Measurements from ENCODE around the gene GJB5. TPM values are rescaled to one million over a fixed set of nuclear protein-coding genes. Genes with fewer than 3 reads are reported as not detected.
A peak's percentile ranks its signal among the peaks of the same experiment; 100 is the strongest.

The GJB5 gene
- total RNA-seq, 1 donor from 2014 or later = not detected

- peaks cover 80% of the 10 kb centered on the region for H3K27me3 ChIP-seq (ENCODE audit: low read depth)
- TF ChIP-seq, protein P1, sequence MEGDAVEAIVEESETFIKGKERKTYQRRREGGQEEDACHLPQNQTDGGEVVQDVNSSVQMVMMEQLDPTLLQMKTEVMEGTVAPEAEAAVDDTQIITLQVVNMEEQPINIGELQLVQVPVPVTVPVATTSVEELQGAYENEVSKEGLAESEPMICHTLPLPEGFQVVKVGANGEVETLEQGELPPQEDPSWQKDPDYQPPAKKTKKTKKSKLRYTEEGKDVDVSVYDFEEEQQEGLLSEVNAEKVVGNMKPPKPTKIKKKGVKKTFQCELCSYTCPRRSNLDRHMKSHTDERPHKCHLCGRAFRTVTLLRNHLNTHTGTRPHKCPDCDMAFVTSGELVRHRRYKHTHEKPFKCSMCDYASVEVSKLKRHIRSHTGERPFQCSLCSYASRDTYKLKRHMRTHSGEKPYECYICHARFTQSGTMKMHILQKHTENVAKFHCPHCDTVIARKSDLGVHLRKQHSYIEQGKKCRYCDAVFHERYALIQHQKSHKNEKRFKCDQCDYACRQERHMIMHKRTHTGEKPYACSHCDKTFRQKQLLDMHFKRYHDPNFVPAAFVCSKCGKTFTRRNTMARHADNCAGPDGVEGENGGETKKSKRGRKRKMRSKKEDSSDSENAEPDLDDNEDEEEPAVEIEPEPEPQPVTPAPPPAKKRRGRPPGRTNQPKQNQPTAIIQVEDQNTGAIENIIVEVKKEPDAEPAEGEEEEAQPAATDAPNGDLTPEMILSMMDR (IDR thresholded peaks at IDR 0.05; ENCODE audit: borderline replicate concordance) = no peak
- H3K27ac ChIP-seq (replicated peaks) = no peak overlapping the region
- intact Hi-C loops (cut with micrococcal nuclease) = no loop called here
- no peaks in the 10 kb centered on the region for H3K9me3 ChIP-seq (replicated peaks)
- H3K36me3 ChIP-seq = no peaks in the 10 kb centered on the region
- peaks cover 14% of the 10 kb centered on the region for H3K4me1 ChIP-seq
- DNase-seq = no peak
- H3K4me3 ChIP-seq = no peak overlapping the region
These were observed 25.7 kb downstream of the GJB5 start for GRCh38 chr1:34780528-34780927.

DNA sequence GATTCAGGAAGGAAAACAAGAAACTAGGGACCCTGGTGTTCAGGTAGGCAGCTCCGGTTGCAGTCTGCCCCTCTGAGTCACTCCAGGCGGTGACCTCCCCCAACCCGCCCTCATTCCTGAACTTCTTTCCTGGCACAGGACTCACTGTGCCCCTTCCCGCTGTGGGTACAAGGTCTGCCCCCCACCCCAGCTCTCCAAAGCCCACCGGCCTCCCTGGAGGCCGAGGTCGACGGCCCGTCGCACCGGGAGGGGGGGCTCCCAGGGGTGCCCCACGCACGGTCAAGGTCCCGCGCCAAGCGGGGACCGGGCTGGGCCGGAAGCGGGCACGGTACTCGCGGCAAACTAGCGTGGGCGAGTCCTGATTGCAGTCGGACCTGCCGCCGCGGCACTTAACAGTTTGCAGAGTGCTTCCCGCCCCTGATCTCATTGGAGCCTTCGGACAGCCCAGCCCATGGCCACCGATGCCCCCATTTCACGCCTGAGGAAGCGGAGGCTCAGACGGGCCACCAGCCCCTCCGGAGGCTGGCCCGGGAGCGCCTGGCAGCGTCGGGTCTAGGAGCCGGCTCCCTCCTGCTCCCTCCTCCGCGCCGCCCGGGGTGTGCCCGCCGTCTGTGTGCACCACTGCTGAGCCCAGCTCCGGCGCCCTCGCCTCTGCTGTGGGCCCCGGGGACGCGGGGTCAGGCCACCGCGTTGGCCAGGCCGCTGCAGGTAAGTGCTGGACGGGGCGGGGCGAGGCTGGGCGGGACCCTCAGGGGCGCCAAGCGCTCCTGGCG, 26.4 kb downstream of the GJB5 start, which contains the start of gene GJB3:
GJB3 (plus strand) TSS at position 144 of the 773 bp plus-strand sequence. CDS start 3,549 bp downstream, outside the sequence.
- DNase-seq = no peak
- TF ChIP-seq, protein P1 (IDR thresholded peaks at IDR 0.05; ENCODE audit: borderline replicate concordance) = no peak
- Histone ChIP-seq H3K4me1 (peaks cover 15% of the 10 kb centered on the region), H3K36me3 (no peaks in the 10 kb centered on the region), H3K27me3 (ENCODE audit: low read depth) (peaks cover 73% of the 10 kb centered on the region), H3K4me3 (peak within 1 kb of the TSS; percentile 54), H3K27ac (replicated peaks) (no peak within 1 kb of the TSS), H3K9me3 (replicated peaks) (no peaks in the 10 kb centered on the region)
- intact Hi-C loops (cut with micrococcal nuclease) = no loop called here

GRCh38 chr1:34781844-34782391, 27.1 kb downstream of the GJB5 start:
- Histone ChIP-seq H3K27me3 (ENCODE audit: low read depth) (peaks cover 66% of the 10 kb centered on the region), H3K27ac (replicated peaks) (no peak overlapping the region), H3K4me3 (peak overlapping the region; percentile 54), H3K4me1 (peaks cover 22% of the 10 kb centered on the region), H3K36me3 (no peaks in the 10 kb centered on the region), H3K9me3 (replicated peaks) (no peaks in the 10 kb centered on the region)
- TF ChIP-seq, protein P1 (IDR thresholded peaks at IDR 0.05; ENCODE audit: borderline replicate concordance) = no peak
- intact Hi-C loops (cut with micrococcal nuclease) = no loop called here
- no peak for DNase-seq

GRCh38 chr1:34784751-34785221, 29.9 kb downstream of the GJB5 start:
- Histone ChIP-seq H3K27me3 (ENCODE audit: low read depth) (peaks cover 43% of the 10 kb centered on the region), H3K4me1 (peaks cover 35% of the 10 kb centered on the region), H3K27ac (replicated peaks) (no peak overlapping the region), H3K4me3 (no peak overlapping the region), H3K36me3 (no peaks in the 10 kb centered on the region), H3K9me3 (replicated peaks) (no peaks in the 10 kb centered on the region)
- TF ChIP-seq, protein P1 (IDR thresholded peaks at IDR 0.05; ENCODE audit: borderline replicate concordance) = no peak
- no peak for DNase-seq
- intact Hi-C loops (cut with micrococcal nuclease) = no loop called here

- Histone ChIP-seq H3K36me3 (no peaks in the 10 kb centered on the region), H3K27ac (replicated peaks) (no peak overlapping the region), H3K9me3 (replicated peaks) (no peaks in the 10 kb centered on the region), H3K4me3 (no peak overlapping the region), H3K4me1 (peaks cover 35% of the 10 kb centered on the region), H3K27me3 (ENCODE audit: low read depth) (peaks cover 38% of the 10 kb centered on the region)
- intact Hi-C loops (cut with micrococcal nuclease) = no loop called here
- no peak for DNase-seq
- TF ChIP-seq, protein P1 (IDR thresholded peaks at IDR 0.05; ENCODE audit: borderline replicate concordance) = no peak
These were observed 30.5 kb downstream of the GJB5 start for GRCh38 chr1:34785231-34785874.
